ENCODE measurements around the gene CRKL. TPM values are rescaled to one million over a fixed set of nuclear protein-coding genes. Genes with fewer than 3 reads are reported as not detected.

Gene CRKL
- total RNA-seq, 1 experiment from 2014 or later: 106 TPM

- TF ChIP-seq CTCF (conservative IDR thresholded peaks at IDR 0.05): no peak
- Histone ChIP-seq H3K56ac (ENCODE audit: insufficient read length, low read depth, low read length) (no peak overlapping the region), H3K14ac (ENCODE audit: insufficient read depth, low read length) (no peak overlapping the region), H3K9ac (ENCODE audit: extremely low read depth, insufficient read length, low read length) (no peak overlapping the region), H3K27ac (ENCODE audit: insufficient read length, low read depth, low read length) (no peak overlapping the region), H2BK20ac (ENCODE audit: low read depth, low read length, poor library complexity, severe bottlenecking) (no peak overlapping the region), H2AK5ac (ENCODE audit: insufficient read length, low read length) (no peak overlapping the region), H3K79me1 (ENCODE audit: insufficient read depth, low read depth, low read length, poor library complexity, severe bottlenecking) (peaks cover 4% of the 10 kb centered on the region), H3K18ac (ENCODE audit: insufficient read length, low read depth, low read length) (no peak overlapping the region), H3K27me3 (ENCODE audit: insufficient read depth, low read length) (no peaks in the 10 kb centered on the region), H3K23ac (ENCODE audit: insufficient read length, low read depth, low read length) (no peak overlapping the region), H2BK12ac (ENCODE audit: insufficient read length, low read depth, low read length) (no peak overlapping the region), H3K4ac (ENCODE audit: low read depth, low read length) (no peak overlapping the region), H4K5ac (ENCODE audit: insufficient read length, low read depth, low read length) (no peak overlapping the region), H2AFZ (ENCODE audit: low read length) (no peak overlapping the region), H3T11ph (ENCODE audit: low read length) (no peak overlapping the region), H4K91ac (ENCODE audit: insufficient read length, low read depth, low read length) (no peak overlapping the region), H2BK5ac (ENCODE audit: insufficient read length, low read length) (no peak overlapping the region), H3K23me2 (ENCODE audit: insufficient read length, low read depth, low read length, poor library complexity, severe bottlenecking) (no peaks in the 10 kb centered on the region), H3K4me1 (ENCODE audit: insufficient read depth, low read length) (no peaks in the 10 kb centered on the region), H3K9me3 (ENCODE audit: control insufficient read depth, low read depth, low read length) (no peaks in the 10 kb centered on the region), H2BK120ac (ENCODE audit: low read depth, low read length, poor library complexity, severe bottlenecking) (no peak overlapping the region), H3K79me2 (ENCODE audit: insufficient read depth, low read length) (peaks cover 76% of the 10 kb centered on the region), H4K8ac (replicated peaks; ENCODE audit: insufficient read length, low read depth, low read length) (no peak overlapping the region), H2BK15ac (ENCODE audit: low read depth, low read length) (no peak overlapping the region), H3K4me2 (ENCODE audit: insufficient read depth, insufficient read length, low read length) (no peak overlapping the region), H4K20me1 (ENCODE audit: control insufficient read depth, insufficient read depth, insufficient read length) (no peaks in the 10 kb centered on the region)
- no peaks in the 10 kb centered on the region; the same call in none of the 2 replicates for H3K27me3 Mint-ChIP-seq (ENCODE audit: low read depth)
- no peaks in the 10 kb centered on the region for H3K9me3 Mint-ChIP-seq
- WGBS (ENCODE audit: extremely low coverage, insufficient read length, low lambda C conversion rate): no CpG with 5 or more reads among the region's 3 CpGs
- DNase-seq: no peak
- H3K4me3 Mint-ChIP-seq: no peak overlapping the region
- peaks cover 24 to 57% (median 49%) of the 10 kb centered on the region in 3 experiments; a peak in 6 of 7 replicates for H3K36me3 Mint-ChIP-seq (ENCODE audit: insufficient read depth in 1 of 3, low read depth in 3 of 3)
- peak overlapping the region in 1 of 3 experiments; percentile 9; a peak in 1 of 7 replicates for H3K27ac Mint-ChIP-seq
- H3K4me1 Mint-ChIP-seq: peaks cover 20 to 27% of the 10 kb centered on the region in 2 experiments
These were observed 23.0 kb downstream of the CRKL start for GRCh38 chr22:20940186-20940651.
